Right lobe of liver (tissue), 4 donors: ENCODE results near the gene WDSUB1.

Source experiments
- CTCF ChIP-seq, 4 donors: fragments of 200-600 bp in 3 of 4; fragments of 450-650 bp in 1 of 4; IDR thresholded peaks; one replicate each; pipeline versions ENCODE4 v1.5.1 to v1.8.0; 2016 to 2022; ENCODE audit warnings: antibody characterized with exemption in 4 of 4, mild to moderate bottlenecking in 2 of 4
- POLR2A ChIP-seq: fragments of 450-650 bp; IDR thresholded peaks from one replicate; pipeline ENCODE4 v1.6.1; 2017; ENCODE audit warnings: antibody characterized with exemption, mild to moderate bottlenecking
- donor health status: DM: no; HTN: no; CAD: no.
- donor health status: DM: no; HTN: no; CAD: no.
- donor health status: DM: no; HTN: yes; CAD: no.

- TF ChIP-seq CTCF (IDR thresholded peaks at IDR 0.05) (no peak), POLR2A (no peak)
Observed at GRCh38 chr2:159201360-159202063, 85.0 kb downstream of the WDSUB1 start.
